Naive B cell (primary cell): ENCODE measurements around the gene ZNF674. TPM values are rescaled to one million over a fixed set of nuclear protein-coding genes. Genes with fewer than 3 reads are reported as not detected.
"Not testable (repeated sequence)": the region's sequence is repeated elsewhere in the genome, so short reads cannot be mapped to it uniquely, and the experiment has no call there.

Experiments used
- ATAC-seq, 2 donors: fragments of 150-1000 bp; cut with Tn5 transposase; 2 replicates each; pipeline ENCODE4 v1.10.0; 2021; ENCODE audit warnings: low read depth in 2 of 2, mild to moderate bottlenecking in 2 of 2, moderate library complexity in 2 of 2
- DNase-seq: peaks from one replicate; pipeline ENCODE4 v3.0.0; 2022
- H3K27ac Mint-ChIP-seq, 6 donors: one replicate each; pipeline ENCODE4 v1.8.0; 2020 to 2022; ENCODE audit warnings: mild to moderate bottlenecking in 6 of 6, mixed read lengths in 6 of 6, moderate library complexity in 5 of 6, inconsistent platforms in 2 of 6
- H3K27me3 Mint-ChIP-seq, 3 donors: one replicate each; pipeline ENCODE4 v1.8.0; 2021 to 2022; ENCODE audit warnings: mixed read lengths in 3 of 3, mild to moderate bottlenecking in 1 of 3
- H3K36me3 Mint-ChIP-seq, 2 donors: one replicate each; pipeline ENCODE4 v1.8.0; 2020 to 2022; ENCODE audit warnings: mixed read lengths in 2 of 2, inconsistent platforms in 1 of 2, mild to moderate bottlenecking in 1 of 2
- H3K4me1 Mint-ChIP-seq, 3 donors: one replicate each; pipeline ENCODE4 v1.8.0; 2020 to 2022; ENCODE audit warnings: mixed read lengths in 3 of 3, inconsistent platforms in 1 of 3, mild to moderate bottlenecking in 1 of 3, moderate library complexity in 1 of 3
- H3K4me3 Mint-ChIP-seq, 8 donors: one replicate each; pipeline ENCODE4 v1.8.0; 2020 to 2022; ENCODE audit warnings: mild to moderate bottlenecking in 8 of 8, mixed read lengths in 8 of 8, moderate library complexity in 8 of 8, inconsistent platforms in 2 of 8
- H3K9me3 Mint-ChIP-seq, 7 donors: one replicate each; pipeline ENCODE4 v1.8.0; 2020 to 2022; ENCODE audit warnings: mixed read lengths in 7 of 7, mild to moderate bottlenecking in 5 of 7, inconsistent platforms in 2 of 7, moderate library complexity in 1 of 7
- polyA plus RNA-seq, 6 donors: library from polyadenylated mRNA; unstranded; fragments of 300-500 nt; fragmentation: Illumina TruSeq; gene quantifications; one replicate each; pipeline ENCODE4 v1.2.3, GENCODE V29; 2021; ENCODE audit warnings: low read depth in 6 of 6

ZNF674 gene
- polyA plus RNA-seq, 6 donors from 2014 or later: 0.28 to 1.0 (median 0.57) TPM; not detected in 2

- Mint-ChIP-seq H3K9me3 (peaks cover 0 to 9% (median 0%) of the 10 kb centered on the region in 7 donors), H3K27ac (no peak overlapping the region), H3K27me3 (peaks cover 8 to 14% (median 10%) of the 10 kb centered on the region in 3 donors), H3K4me3 (no peak overlapping the region), H3K36me3 (peaks cover 0 to 8% of the 10 kb centered on the region in 2 donors), H3K4me1 (peaks cover 0 to 6% (median 0%) of the 10 kb centered on the region in 3 donors)
- DNase-seq: no peak
- ATAC-seq: no peak
Measured at GRCh38 chrX:46554942-46555341, 9.7 kb upstream of the ZNF674 start.

- Mint-ChIP-seq H3K4me3 (no peak overlapping the region), H3K27ac (no peak overlapping the region), H3K27me3 (peaks cover 8 to 14% (median 10%) of the 10 kb centered on the region in 3 donors), H3K9me3 (peaks cover 0 to 9% (median 0%) of the 10 kb centered on the region in 7 donors), H3K4me1 (peaks cover 0 to 6% (median 0%) of the 10 kb centered on the region in 3 donors), H3K36me3 (peaks cover 0 to 8% of the 10 kb centered on the region in 2 donors)
- DNase-seq (no peak), ATAC-seq (no peak)
Measured at GRCh38 chrX:46553935-46554334, 8.7 kb upstream of the ZNF674 start.

- no peak for DNase-seq
- Mint-ChIP-seq H3K36me3 (no peaks in the 10 kb centered on the region), H3K27me3 (no peaks in the 10 kb centered on the region), H3K4me1 (peaks cover 0 to 4% (median 2%) of the 10 kb centered on the region in 3 donors), H3K27ac (no peak overlapping the region), H3K4me3 (no peak overlapping the region), H3K9me3 (no peaks in the 10 kb centered on the region)
- ATAC-seq: no peak
Measured at GRCh38 chrX:46551494-46552128, 6.4 kb upstream of the ZNF674 start.

- Mint-ChIP-seq H3K4me1 (peaks cover 5 to 14% (median 11%) of the 10 kb centered on the region in 3 donors), H3K36me3 (no peaks in the 10 kb centered on the region), H3K9me3 (no peaks in the 10 kb centered on the region), H3K27ac (no peak overlapping the region), H3K4me3 (peak overlapping the region in 1 of 8 donors; percentile 29), H3K27me3 (no peaks in the 10 kb centered on the region)
- ATAC-seq: no peak
- no peak for DNase-seq
Measured at GRCh38 chrX:46549914-46550313, 4.7 kb upstream of the ZNF674 start.

- no peak overlapping the region for H3K4me3 Mint-ChIP-seq
- H3K9me3 Mint-ChIP-seq: no peaks in the 10 kb centered on the region
Measured at GRCh38 chrX:46547857-46548256, 2.6 kb upstream of the ZNF674 start.

GRCh38 chrX:46544527-46544926 lies 694 bp downstream of the ZNF674 start:
- not testable (repeated sequence) for H3K27me3 Mint-ChIP-seq, DNase-seq, H3K36me3 Mint-ChIP-seq, H3K9me3 Mint-ChIP-seq, ATAC-seq
- Mint-ChIP-seq H3K27ac (peak overlapping the region; percentile 12 to 99 (median 92)), H3K4me1 (peaks cover 5 to 25% (median 16%) of the 10 kb centered on the region in 3 donors), H3K4me3 (peak overlapping the region; percentile 87 to 98 (median 97))

More at GRCh38 chrX:46547857-46548256, 2.6 kb upstream of the ZNF674 start:
- ATAC-seq (no peak), DNase-seq (no peak)
- Mint-ChIP-seq H3K27me3 (no peaks in the 10 kb centered on the region), H3K36me3 (no peaks in the 10 kb centered on the region), H3K27ac (no peak overlapping the region), H3K4me1 (peaks cover 5 to 25% (median 16%) of the 10 kb centered on the region in 3 donors)

GRCh38 chrX:46543441-46543840 lies 1.8 kb downstream of the ZNF674 start:
- Mint-ChIP-seq H3K4me3 (peak overlapping the region in 2 of 8 donors; percentile 54 to 56), H3K27me3 (no peaks in the 10 kb centered on the region), H3K36me3 (no peaks in the 10 kb centered on the region), H3K27ac (no peak overlapping the region), H3K9me3 (no peaks in the 10 kb centered on the region), H3K4me1 (peaks cover 5 to 25% (median 16%) of the 10 kb centered on the region in 3 donors)
- no peak for DNase-seq
- ATAC-seq: no peak

- Mint-ChIP-seq H3K36me3 (no peaks in the 10 kb centered on the region), H3K27me3 (no peaks in the 10 kb centered on the region), H3K27ac (no peak overlapping the region), H3K4me3 (no peak overlapping the region), H3K4me1 (no peaks in the 10 kb centered on the region), H3K9me3 (no peaks in the 10 kb centered on the region)
- DNase-seq (no peak), ATAC-seq (no peak)
Measured at GRCh38 chrX:46531442-46531841, 13.8 kb downstream of the ZNF674 start.

- not testable (repeated sequence) for H3K4me3 Mint-ChIP-seq, H3K27ac Mint-ChIP-seq, H3K4me1 Mint-ChIP-seq, H3K36me3 Mint-ChIP-seq, ATAC-seq, H3K27me3 Mint-ChIP-seq, H3K9me3 Mint-ChIP-seq, DNase-seq
Measured at GRCh38 chrX:46530404-46530908, 14.8 kb downstream of the ZNF674 start.

- not testable (repeated sequence) for DNase-seq, H3K9me3 Mint-ChIP-seq, H3K4me3 Mint-ChIP-seq, H3K27me3 Mint-ChIP-seq, H3K36me3 Mint-ChIP-seq, H3K4me1 Mint-ChIP-seq
- ATAC-seq: peak in 1 of 2 donors; percentile 40
- H3K27ac Mint-ChIP-seq: peak overlapping the region in 1 of 6 donors; percentile 64
Measured at GRCh38 chrX:46529740-46530403, 15.3 kb downstream of the ZNF674 start.

- ATAC-seq, H3K27ac Mint-ChIP-seq, H3K36me3 Mint-ChIP-seq, H3K27me3 Mint-ChIP-seq, DNase-seq, H3K4me3 Mint-ChIP-seq, H3K9me3 Mint-ChIP-seq, H3K4me1 Mint-ChIP-seq: not testable (repeated sequence)
Measured at GRCh38 chrX:46528640-46529039, 16.6 kb downstream of the ZNF674 start.

GRCh38 chrX:46506076-46506475 lies 39.1 kb downstream of the ZNF674 start:
- H3K27ac Mint-ChIP-seq: no peak overlapping the region
- H3K36me3 Mint-ChIP-seq: peaks cover 10 to 20% of the 10 kb centered on the region in 2 donors
- DNase-seq (no peak), ATAC-seq (no peak)
- H3K4me1 Mint-ChIP-seq: no peaks in the 10 kb centered on the region
- peaks cover 0 to 28% (median 18%) of the 10 kb centered on the region in 7 donors for H3K9me3 Mint-ChIP-seq
- H3K4me3 Mint-ChIP-seq: no peak overlapping the region
- no peaks in the 10 kb centered on the region for H3K27me3 Mint-ChIP-seq

GRCh38 chrX:46502848-46503247 lies 42.4 kb downstream of the ZNF674 start:
- H3K9me3 Mint-ChIP-seq: peaks cover 3 to 58% (median 39%) of the 10 kb centered on the region in 7 donors
- H3K4me3 Mint-ChIP-seq: no peak overlapping the region
- H3K4me1 Mint-ChIP-seq: no peaks in the 10 kb centered on the region
- no peak for ATAC-seq
- DNase-seq: no peak
- no peaks in the 10 kb centered on the region for H3K27me3 Mint-ChIP-seq
- peaks cover 15 to 32% of the 10 kb centered on the region in 2 donors for H3K36me3 Mint-ChIP-seq
- peak overlapping the region in 1 of 6 donors; percentile 39 for H3K27ac Mint-ChIP-seq

- Mint-ChIP-seq H3K9me3 (peaks cover 7 to 83% (median 48%) of the 10 kb centered on the region in 7 donors), H3K4me3 (no peak overlapping the region), H3K27ac (no peak overlapping the region), H3K36me3 (peaks cover 22% of the 10 kb centered on the region in 2 donors), H3K27me3 (no peaks in the 10 kb centered on the region), H3K4me1 (no peaks in the 10 kb centered on the region)
- no peak for DNase-seq
- no peak for ATAC-seq
Measured at GRCh38 chrX:46500054-46500453, 45.2 kb downstream of the ZNF674 start.
